GM12875 (cell line): ENCODE measurements around the gene LPCAT2.

ENCODE experiments used
- H3K4me3 ChIP-seq: one replicate; pipeline ENCODE4 v1.5.1; 2011; ENCODE audit warnings: low read depth, low read length, control low read depth
- TF ChIP-seq, protein P1 (sequence below): IDR thresholded peaks from 2 replicates; pipeline ENCODE4 v1.5.1; 2011; ENCODE audit warnings: low read depth, mild to moderate bottlenecking, control low read depth, inconsistent platforms, low read length, moderate library complexity, borderline replicate concordance; ENCODE audit not compliant: insufficient read depth

The LPCAT2 gene

DNA sequence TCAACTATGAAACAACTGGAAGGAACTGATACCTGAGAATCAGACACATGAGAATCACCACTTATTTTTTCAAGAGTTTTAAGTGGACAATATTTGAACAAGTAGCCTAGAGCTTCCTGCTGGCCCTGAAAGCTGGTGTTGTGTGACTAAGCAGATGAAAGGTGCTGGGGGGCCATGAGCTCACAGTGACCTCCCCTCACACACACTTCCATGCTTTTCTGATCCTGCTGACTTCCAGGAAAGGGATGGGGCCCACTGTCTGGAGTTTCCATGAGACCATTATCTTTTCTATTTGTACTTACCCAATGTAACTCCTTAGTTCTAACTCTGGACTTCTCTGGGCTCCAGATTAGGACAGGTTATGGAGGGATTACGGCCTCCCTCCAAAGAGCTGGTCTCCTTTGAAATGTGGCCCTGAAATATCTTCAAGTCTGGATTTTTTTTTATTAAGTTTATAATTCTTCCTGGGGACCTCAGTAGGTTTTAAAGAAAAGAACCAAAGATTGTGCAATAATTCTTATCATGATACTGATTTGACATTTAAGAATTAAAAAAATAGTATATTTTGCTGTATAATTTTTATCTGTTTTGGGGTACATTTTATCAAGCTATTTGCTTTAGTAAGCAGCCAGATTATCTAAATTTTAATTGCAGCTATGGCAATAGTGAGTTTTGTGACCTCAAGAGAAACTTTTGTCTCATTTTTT, 62.5 kb downstream of the LPCAT2 start:
- H3K4me3 ChIP-seq, result no peak overlapping the region
- TF ChIP-seq, protein P1, sequence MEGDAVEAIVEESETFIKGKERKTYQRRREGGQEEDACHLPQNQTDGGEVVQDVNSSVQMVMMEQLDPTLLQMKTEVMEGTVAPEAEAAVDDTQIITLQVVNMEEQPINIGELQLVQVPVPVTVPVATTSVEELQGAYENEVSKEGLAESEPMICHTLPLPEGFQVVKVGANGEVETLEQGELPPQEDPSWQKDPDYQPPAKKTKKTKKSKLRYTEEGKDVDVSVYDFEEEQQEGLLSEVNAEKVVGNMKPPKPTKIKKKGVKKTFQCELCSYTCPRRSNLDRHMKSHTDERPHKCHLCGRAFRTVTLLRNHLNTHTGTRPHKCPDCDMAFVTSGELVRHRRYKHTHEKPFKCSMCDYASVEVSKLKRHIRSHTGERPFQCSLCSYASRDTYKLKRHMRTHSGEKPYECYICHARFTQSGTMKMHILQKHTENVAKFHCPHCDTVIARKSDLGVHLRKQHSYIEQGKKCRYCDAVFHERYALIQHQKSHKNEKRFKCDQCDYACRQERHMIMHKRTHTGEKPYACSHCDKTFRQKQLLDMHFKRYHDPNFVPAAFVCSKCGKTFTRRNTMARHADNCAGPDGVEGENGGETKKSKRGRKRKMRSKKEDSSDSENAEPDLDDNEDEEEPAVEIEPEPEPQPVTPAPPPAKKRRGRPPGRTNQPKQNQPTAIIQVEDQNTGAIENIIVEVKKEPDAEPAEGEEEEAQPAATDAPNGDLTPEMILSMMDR, result no peak

DNA sequence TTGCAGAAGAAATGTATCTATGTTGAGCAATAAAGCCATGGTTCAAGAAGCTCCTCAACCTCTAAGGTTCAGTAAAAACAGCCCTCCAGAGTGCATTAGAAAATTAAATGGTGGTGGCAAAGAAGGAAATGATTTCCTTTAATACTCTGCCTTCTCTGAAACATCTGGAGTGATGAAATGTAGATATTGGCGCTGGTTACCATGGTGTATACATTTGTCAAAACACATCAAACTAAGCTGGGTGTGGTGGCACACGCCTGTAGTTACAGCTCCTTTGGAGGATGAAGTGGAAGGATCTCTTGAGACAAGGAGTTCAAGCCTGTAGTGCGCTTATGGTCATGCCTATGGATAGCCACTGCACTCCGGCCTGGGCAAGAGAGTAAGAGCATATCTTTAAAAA, 63.6 kb downstream of the LPCAT2 start:
- TF ChIP-seq, protein P1, result no peak
- no peak overlapping the region for H3K4me3 ChIP-seq

DNA sequence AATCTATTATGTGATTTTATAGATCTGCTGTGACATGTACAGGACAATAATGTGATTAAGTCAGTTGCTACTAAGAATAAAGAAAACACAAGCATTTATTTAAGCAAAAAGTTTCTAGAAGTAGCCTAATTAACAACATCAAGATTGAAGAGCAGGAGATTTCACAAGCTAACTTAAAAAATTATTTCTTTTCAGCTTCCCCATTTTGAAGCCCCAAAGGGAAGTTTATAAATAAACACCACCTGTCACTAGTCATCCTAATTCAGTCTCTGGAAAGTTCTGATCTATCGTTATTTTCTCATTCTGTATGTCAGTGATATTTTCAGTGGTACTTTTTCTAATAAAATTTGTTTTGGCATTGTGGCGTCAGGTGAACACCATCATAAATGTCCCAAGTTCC, 65.9 kb downstream of the LPCAT2 start:
- TF ChIP-seq, protein P1, result no peak
- H3K4me3 ChIP-seq, result no peak overlapping the region

DNA sequence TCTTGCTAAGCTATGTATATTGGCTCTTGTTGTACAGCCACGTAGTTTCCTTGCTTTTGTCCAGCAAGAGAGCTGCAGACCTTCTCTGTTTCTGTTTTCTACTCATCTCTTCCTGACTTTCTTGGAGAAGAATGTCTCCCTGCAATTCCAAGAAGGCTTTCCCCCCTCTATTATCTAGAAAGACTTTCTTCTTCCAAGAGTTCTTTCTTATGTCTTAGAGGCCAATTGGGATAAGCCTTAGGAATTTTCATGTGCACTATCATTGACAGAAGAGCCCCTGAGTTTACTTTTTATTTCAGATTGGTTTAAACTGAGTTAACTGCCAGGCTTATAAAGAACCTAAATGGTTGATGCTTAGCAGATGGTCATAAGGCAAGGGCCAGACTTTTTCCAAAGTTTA, 66.6 kb downstream of the LPCAT2 start:
- TF ChIP-seq, protein P1, result no peak
- H3K4me3 ChIP-seq, result no peak overlapping the region

DNA sequence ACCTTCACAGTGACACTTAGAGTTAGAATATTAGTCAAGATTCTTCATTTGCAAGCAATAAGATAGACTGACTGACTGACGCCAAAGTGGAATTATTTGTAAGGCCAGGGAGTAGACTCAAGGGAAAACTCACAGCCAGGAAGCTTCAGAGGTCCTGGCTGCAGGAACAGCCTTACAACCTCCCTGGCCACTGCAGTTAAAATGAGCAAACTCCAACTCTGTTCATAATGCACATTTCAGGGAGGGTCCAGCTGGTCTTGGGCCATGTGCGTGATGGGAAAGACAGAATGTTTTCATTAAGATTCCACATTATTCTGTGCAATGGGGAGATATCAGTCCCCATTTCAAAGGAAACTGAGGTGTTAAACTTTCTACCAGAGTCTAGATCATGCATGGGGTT, 67.5 kb downstream of the LPCAT2 start:
- no peak overlapping the region for H3K4me3 ChIP-seq
- TF ChIP-seq, protein P1, result no peak

DNA sequence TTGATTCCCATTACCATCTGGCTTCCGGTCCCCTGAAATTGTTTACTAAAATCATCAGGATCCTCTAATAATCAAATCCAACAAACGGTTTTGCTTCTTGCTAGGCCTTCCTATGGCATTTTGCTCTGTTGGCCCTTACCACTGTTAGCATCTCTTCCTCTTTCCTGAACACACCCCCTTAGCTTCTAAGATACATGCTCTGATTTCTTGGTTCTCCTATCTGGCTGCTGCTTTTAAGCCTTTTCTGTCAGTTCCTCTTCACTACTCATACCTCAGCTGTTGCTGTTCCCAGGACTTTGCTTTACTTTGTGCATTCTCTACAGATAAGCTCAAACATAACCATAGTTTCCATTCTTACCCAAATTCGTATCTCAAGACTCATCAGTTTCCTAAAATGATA, 69.0 kb downstream of the LPCAT2 start:
- H3K4me3 ChIP-seq, result no peak overlapping the region
- TF ChIP-seq, protein P1, result no peak

DNA sequence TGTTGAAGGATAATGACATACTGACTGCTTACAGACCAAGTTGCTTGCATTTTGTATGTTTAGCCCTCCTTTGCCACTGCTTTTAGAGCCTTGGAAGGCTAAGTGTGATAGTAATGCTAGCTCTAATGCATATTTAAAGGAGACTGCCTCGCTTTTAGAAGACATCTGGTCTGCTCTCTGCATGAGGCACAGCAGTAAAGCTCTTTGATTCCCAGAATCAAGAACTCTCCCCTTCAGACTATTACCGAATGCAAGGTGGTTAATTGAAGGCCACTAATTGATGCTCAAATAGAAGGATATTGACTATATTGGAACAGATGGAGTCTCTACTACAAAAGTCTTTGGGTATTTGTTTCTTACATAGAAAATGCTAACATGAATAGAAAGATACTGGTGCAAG, 76.8 kb downstream of the LPCAT2 start:
- H3K4me3 ChIP-seq, result no peak overlapping the region
- TF ChIP-seq, protein P1, result no peak
